GM18909 (cell line): ENCODE data around the gene CPNE2.
"Not testable (repeated sequence)": the region's sequence is repeated elsewhere in the genome, so short reads cannot be mapped to it uniquely, and the experiment has no call there.

Experiments used
- ATAC-seq: cut with Tn5 transposase; IDR thresholded peaks from one replicate; pipeline ENCODE4 v1.9.1; 2021; ENCODE audit warnings: mild to moderate bottlenecking; ENCODE audit not compliant: unreplicated experiment, poor library complexity

CPNE2 gene

DNA sequence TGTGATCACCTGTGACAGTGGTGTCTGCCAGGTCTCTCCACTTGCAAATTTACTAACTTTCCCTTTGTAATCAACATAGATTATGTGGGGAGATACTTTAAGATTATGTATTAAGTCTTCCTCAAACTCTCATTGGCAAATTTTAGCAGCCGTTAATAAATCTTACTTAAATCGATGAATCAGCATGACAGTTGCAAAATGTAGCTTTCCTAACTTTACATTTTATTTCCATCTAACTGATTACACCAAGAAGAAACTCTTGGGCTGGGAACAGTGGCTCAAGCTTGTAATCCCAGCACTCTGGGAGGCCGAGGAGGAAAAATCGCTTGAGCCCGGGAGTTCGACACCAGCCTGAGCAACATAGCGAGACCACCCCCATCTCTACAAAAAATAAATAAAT is 23.3 kb upstream of the CPNE2 start:
- no peak for ATAC-seq

DNA sequence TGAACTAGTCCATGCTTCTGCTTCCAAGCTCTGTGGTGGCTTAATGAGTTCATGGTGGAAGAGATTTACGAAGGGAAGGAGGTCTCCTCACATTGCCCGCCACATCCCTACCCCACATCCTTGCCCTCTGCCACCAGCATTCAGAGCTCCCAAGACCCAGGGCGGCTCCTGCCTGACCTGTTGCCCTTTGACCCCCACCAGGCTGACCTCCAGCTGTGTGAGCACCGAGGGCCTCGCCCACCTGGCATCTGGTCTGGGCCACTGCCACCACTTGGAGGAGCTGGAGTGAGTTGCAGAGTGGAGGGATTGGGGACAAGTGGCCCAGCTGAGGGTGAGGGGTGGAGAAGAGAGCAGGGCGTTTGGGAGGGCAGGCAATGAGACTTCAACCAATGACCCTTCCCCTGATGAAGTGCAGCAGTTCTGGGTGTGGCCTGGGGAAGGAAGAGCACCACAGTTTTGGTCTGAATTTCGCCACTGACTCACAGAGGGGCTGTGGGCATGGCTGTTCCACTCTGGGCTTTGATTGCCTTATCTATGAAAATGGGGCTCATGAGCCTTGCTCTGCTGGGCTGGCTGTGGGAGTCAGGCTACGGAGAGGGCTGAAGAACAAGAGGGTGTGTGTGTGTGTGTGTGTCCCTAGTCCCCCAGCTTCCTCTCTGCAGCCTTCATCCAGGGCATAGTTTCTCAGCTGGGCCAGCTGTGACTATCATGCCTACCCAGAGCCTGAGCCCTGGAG is 22.6 kb upstream of the CPNE2 start:
- no peak for ATAC-seq

DNA sequence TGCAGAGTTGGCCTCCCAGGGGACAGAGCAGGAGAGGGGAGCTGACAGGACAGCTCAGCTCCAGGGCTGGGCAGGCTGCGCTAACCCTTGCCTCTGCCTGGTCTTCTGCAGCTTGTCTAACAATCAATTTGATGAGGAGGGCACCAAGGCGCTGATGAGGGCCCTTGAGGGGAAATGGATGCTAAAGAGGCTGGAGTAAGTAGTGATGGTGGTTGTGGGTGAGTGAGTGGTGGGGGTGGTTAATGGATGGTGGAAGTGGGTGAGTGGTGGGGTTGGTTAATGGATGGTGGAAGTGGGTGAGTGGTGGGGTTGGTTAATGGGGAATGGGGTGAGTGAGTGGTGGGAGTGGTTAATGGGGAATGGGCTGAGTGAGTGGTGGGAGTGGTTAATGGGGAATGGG is 22.0 kb upstream of the CPNE2 start:
- no peak for ATAC-seq

DNA sequence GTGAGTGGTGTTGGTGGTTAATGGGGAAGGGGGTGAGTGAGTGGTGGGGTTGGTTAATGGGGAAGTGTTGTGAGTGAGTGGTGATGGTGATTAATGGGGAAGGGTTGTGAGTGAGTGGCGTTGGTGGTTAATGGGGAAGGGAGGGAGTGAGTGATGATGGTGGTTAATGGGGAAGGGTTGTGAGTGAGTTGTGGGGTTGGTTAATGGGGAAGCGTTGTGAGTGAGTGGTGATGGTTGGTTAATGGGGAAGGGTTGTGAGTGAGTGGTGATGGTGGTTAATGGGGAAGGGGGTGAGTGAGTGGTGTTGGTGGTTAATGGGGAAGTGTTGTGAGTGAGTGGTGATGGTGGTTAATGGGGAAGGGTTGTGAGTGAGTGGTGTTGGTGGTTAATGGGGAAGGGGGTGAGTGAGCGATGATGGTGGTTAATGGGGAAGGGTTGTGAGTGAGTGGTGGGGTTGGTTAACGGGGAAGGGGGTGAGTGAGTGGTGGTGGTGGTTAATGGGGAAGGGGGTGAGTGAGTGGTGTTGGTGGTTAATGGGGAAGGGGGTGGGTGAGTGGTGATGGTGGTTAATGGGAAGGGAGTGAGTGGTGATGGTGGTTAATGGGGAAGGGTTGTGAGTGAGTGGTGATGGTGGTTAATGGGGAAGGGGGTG is 21.2 kb upstream of the CPNE2 start:
- ATAC-seq: not testable (repeated sequence)

DNA sequence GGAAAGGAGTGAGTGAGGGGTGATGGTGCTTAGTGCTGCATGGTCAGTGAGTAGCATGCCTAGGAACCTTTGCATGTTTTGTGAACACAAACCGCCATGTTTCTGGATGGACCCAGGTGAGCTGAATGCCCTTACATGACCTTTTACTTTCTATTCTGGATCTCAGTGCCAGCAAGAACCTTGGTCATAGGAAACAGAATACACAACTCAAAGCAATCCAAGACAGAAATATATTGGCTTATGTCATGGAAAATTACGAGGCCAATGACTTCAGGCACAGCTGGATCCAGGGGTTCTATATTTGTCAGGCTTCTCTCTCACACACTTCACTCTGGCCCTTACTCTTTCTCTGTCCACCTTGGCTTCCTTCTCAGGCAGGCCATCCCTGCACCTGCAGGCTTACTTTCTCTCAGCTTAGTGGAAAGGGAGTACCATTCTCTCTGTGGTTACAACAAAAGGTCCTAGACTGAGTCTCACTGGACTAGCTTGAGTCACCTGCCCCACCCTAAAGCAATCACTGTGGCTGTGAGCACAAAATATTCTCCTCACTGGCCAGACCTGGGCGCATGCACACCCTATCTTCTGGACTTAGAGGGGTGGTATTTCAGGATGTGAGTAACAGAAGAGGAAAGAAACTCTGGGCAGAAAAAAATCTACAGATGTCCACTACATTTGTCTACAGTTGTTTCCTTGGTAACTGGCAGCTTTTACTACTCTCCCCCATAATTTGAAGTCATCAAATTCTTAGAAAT is 20.4 kb upstream of the CPNE2 start:
- no peak for ATAC-seq

DNA sequence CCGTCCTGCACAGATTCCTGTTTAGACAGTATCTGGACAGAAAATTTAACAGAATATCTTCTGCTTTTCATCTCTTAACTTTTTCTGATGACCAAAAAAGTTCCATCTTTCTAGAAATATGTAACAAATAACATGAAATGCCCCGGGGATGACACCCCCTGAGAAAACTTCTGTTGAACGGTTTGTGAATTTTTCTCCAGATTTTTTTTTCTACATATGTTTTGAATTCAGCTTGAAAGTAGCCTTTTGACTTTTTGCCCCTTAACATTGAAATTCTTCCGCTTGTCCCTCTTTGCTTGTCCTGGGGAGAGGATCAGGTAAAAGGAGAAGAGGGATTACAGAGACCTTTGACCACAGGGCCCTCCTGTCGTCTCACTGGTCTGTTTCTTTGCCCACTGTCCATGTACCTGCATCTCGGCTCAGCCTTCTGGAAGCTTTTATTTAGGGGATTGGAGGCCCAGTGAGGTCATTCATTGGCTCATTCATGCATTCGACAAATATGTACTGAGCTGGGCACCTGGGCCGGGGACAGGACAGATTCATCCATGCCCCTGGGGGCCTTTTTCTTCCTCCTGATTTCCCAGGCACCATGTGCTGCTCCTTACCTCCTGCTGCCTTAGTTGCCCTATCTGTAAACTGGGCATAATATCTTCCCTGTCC is 19.6 kb upstream of the CPNE2 start:
- no peak for ATAC-seq

DNA sequence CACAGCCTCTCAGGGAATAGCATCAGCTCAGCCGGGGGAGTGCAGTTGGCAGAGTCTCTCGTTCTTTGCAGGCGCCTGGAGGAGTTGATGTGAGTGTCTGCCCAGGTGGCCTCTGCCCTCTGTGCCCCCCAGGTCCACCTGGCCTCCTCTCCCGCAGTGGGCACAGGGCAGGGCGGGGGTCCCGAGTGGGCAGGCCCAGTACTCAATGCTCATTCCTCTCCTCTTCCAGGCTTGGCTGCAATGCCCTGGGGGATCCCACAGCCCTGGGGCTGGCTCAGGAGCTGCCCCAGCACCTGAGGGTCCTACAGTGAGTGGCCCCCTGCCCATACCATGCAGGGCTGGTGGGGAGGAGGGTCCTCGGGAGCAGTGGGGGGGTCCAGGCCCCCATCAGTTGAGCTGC is 14.7 kb upstream of the CPNE2 start:
- no peak for ATAC-seq

DNA sequence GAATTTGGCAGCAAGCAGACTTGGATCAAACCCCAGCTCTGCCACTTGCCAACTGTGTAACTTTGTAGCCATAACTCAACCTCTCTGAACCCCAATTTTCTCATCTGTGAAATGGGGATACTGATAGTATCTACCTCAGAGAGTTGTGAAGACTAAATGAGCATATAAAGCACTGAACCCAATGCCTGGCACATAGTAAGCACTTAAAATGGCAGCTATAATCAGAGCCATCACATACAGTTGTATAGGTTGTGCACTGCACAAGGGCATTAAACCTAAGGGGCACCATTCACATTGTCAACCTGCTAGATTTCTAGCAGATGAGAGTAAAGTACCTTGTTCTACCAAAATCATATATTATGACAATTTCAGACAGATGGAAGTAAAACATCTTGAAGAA is 10.6 kb upstream of the CPNE2 start:
- no peak for ATAC-seq

DNA sequence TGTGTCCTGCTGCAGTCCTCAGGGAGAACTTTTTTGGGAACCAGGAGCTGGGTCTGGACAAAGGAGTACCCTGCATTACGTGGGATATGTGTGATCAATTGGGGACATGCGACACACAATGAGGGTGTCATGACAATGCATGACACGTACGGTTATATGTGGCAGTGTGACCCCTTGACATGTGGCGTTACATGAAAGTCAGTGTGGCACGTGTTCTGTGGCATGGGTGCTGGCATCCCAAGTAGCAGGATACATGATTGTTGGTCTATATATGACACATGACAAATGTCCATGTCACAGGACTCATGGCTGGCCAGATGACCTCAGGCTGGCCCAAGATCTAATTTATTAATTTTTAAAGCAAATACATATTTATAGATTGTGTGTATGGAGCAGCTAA is 9.7 kb upstream of the CPNE2 start:
- ATAC-seq: no peak

DNA sequence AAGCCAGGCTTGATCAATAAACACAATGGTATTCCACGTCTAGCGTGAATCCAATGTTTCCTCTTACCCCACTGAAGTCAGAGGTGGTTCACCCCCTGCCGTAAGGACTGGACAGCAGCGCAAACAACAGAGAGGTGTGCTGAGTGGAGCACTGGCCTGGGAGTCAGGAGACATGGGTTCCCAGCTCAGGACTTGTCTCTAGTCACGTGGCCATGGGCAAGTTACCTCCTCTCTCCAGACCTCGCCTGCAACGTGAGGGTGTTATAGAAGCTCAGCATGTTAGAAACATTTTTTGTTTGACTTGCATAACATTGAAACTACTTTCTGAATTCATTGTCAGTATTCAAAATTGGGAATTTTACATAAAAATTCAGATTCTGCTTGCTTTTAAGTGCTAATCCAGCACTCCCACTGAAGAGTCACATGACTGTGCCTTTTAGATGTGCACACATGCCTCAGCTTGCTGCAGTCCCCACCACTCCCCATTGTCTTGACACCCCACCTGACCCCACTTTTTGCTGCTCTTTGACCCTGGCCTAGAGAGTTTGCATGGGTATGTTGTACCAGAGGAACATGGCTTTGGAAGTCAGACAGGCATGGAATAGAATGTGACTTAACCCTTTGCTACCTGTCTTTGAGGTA is 8.8 kb upstream of the CPNE2 start:
- no peak for ATAC-seq

DNA sequence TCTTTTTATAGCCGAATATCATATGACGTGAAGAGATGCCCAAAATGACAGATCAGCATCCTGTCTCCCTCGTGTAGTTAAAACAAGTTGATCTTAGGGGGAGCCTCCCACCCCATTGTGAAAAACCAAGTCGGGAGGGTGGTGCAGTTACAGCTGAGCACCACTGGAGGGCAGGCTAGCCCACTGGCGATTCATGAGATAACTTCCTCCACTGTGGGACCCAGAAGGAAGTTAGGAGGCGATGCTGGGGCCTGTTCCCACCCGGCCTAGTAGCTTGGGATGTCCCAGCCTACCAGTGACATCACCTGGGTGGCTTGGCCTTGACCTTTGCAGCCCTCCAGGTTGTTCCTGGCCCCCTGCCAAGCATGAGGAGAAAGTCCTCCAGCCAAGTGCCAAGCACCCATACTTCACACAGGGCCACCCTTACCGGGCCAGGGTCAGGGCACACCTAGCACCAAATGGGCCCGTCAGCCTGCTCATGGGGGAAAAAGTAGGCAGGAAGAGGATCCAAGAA is 8.1 kb upstream of the CPNE2 start:
- ATAC-seq: no peak

DNA sequence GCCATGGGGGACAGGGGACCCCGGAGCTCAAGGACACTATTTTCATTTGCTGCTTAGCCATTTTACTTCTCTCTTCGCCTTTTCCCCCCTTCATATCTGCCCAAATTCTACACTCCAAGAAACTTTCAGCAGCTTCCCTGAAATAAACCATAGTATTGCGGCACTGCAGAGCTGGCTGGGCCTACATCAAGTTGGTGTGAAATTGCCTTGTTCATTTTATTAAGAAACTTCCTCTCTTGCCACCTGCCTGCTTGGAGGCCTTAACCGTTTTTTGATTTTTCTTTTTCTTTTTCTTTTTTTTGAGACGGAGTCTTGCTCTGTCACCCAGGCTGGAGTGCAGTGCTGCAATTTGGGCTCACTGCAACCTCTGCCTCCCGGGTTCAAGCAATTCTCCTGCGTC is 7.4 kb upstream of the CPNE2 start:
- no peak for ATAC-seq

DNA sequence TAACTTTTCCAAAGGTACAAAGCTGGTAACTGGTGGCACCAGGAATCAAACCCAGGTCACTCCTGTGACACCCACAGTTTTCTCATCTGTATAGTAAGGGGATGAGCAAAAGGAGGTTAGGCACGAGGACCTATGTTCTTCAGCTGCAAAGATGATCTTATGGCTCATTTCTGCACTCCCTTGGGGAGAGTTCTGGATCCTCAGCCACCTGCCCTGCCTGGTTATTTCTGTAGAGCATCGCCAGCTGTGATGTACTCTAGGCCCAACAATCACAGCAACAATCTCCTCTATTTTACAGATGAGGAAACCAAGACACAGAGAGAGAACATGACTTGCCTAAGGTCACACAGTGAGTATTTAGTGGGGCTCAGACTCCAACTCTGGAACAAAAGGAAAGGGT is 5.4 kb upstream of the CPNE2 start:
- ATAC-seq: no peak

DNA sequence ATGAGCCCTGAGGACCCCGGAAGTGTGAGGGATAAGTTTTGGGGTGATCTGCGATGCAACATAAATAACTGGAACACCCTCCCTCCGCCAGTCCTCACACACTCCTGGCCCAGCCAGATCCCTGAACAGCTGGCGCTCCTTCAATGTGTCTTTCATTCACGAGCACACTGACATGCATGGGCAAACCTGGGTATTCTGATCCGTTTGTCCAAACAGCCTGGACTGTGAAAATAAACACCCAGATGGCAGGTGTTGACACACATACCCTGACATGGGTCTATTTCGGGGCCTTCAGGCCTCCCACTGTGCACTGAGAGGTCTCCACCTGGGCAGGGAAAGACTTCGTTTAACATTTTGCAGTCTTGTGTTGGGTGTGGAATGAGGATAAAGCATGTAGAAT is 3.0 kb upstream of the CPNE2 start:
- ATAC-seq: no peak

DNA sequence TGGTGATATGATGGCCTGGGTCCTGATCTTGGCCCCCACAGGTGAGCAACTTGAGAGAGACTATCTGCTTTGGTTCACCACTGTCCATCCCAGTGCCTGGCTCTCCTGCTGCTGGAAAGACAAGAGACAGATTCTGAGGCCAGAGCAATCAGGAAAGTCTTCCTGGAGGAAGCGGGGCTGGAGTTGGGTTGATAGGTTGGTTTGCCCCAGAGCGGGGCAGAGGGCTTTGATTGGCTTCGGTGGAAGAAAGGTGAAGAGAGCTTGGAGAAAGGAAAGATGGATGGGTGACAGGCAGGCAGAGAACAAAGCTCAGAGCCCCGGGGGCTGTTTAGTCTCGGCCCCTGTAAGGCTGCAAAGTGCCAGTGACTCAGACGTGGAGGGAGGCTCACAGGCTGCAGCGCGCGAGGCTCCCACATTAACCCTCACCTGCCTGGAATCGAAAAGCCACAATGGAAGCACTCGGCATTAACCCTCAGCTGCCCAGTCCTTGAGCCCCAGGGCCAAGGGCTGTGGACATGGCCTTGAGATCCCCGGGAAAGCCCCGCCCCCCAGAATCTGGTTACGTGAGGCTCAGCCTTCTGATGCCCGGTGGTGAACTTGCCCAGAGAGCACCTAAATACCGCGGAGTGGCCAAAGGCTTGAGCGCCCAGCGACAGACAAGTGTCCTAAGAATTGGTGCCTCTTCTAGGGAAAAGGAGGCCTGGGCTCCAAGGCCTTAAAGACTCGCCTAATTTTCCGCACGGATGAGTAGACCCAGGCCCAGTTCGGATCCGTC is 996 bp upstream of the CPNE2 start:
- no peak for ATAC-seq

DNA sequence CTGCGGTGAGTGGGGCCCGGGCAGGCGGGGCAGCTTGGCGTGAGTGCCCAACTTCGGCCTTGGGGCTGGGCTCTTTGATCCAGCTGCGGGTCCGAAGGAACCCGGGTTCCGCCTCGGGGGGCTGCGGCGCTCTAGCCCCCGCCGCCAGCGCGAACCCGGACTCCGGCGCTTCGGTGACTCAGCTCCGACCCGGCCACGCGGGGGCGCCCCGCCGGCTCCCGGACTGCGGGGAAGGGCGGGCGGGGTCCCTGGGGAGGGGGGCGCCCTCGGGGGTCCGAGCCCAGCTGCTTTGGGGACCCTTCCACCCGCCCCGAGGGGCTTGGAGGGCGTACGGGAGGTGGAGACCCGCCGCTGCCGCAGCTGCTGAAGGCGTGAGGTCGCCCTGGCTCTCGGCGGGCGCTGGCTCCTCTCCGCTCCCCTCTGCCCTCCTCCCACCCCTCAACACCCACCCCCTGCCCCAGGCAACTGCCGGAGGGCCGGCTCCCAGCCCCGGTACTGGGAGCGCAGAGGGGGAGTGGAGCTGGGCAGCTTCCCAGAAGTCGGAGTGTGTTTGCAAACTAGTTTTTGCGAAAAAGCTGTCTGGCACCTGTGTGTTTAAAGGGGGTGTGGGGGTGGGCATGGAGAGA is 516 bp downstream of the CPNE2 start:
- peak; percentile 59 for ATAC-seq

DNA sequence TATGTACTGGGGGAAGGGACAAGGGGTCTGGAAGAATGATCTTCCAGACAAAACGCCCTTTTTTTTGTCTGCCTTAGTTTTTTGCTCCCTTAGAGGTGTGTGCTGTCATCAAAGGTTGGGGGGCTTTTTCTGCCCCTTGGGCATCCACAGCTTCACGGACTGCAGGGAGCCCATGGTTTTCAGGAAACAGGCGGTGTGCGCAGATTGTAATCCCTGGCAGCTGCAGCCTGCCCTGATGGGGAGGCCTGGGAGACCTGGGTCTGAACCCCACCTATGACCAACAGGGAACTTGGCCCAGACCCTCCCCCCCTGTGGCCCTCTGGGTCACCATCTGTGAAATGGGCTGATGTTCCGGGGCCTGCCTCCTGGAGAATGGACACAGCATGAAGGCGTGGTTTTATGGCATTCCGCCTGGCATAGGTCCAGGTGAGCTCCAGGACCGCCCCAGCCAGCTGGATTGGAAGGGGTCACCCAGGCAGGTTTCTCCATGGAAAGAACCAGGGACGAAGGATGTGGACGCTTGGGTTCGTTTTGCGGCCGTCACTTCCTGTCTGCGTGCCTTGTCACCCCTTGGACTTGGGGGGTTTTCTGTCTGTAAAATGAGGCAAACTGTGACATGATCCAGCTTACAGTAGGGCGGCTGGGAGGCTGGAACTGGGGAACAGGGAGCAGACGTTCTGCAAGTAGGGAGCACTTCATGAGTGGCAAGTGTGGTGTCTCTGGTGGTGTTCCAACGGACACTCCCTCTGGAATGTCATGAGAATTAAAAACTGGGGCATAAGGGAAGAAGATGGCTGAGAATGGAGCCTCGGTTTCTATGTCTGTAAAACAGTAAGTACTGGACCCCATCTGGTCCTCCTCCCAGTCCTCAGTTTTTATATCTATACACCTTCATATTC is 1.5 kb downstream of the CPNE2 start:
- no peak for ATAC-seq

DNA sequence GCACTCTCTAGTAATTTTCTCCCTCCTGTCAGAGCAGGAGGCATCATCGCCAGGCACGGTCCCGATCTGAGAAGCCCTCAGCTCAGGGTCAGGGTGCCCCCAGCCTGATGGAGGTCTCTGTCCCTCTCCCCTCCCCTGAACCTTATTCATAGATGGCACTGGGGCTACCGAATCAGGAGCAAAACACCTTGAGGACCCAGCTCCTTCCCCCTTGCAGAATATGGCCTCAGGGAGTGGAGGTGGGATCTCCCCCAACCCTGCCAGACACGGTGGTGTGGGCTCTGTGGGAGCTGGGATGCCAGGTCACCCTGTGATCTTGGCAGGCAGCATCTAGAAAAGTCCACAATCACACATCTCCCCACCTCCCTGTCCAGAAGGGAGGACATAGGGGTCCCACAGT is 2.5 kb downstream of the CPNE2 start:
- no peak for ATAC-seq
